GM20000 (cell line): ENCODE results near the gene EPB41L3.
"Not testable (repeated sequence)": the region's sequence is repeated elsewhere in the genome, so short reads cannot be mapped to it uniquely, and the experiment has no call there.

Experiments used
- DNase-seq: peaks from one replicate; pipeline ENCODE4 v3.0.0; 2012; ENCODE audit warnings: low spot score
- CTCF ChIP-seq: IDR thresholded peaks from 2 replicates; pipeline ENCODE4 v1.5.1; 2012; ENCODE audit warnings: mild to moderate bottlenecking, control low read depth; ENCODE audit errors: extremely low read depth, missing control alignments

Gene EPB41L3

GRCh38 chr18:5571666-5572065 lies 27.9 kb upstream of the EPB41L3 start:
- TF ChIP-seq CTCF: no peak
- no peak for DNase-seq

- not testable (repeated sequence) for DNase-seq
Measured at GRCh38 chr18:5570613-5571012, 26.8 kb upstream of the EPB41L3 start.

DNA sequence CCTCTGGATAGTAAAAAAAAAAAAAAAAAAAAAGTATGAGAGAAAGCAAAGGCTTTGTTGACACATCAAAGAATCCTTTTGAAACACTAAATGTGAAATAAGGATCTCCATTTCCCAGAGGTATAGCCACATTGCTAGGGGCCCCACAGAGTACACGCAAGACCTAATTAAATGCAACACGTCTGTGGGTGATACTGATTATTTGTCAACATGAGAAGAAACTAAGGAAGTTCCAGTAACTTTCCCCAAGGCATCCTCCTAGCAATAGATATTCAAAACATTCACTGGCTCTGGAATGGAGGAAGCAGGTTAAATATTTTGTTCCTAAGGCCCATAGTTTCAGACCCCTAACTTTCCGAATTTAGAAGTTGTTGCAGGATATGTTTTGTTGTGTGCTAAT lies 24.6 kb upstream of the EPB41L3 start:
- DNase-seq: no peak
- TF ChIP-seq CTCF: no peak

DNA sequence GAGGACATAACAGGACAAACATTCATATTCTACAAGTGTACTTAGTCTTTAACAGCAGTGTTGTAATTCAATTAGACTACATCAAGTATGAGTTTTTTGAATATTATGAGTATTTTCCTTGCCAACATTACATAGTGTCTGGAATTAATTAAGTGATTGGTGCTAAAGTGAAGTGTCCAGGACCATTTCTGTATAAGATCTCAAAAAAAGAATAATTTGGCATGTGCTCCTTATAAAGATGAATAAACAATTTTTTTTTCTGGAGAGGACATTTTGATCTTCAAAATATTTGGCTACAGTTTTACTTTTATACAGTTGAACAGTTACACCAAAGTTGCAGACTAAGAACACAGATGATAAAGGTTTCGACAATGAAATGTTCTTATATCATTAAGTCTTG lies 15.1 kb upstream of the EPB41L3 start:
- TF ChIP-seq CTCF: no peak
- no peak for DNase-seq

GRCh38 chr18:5556310-5556974 lies 12.6 kb upstream of the EPB41L3 start:
- no peak for DNase-seq
- no peak for TF ChIP-seq CTCF

- no peak for DNase-seq
Measured at GRCh38 chr18:5554629-5555028, 10.8 kb upstream of the EPB41L3 start.

GRCh38 chr18:5546660-5547059 lies 2.9 kb upstream of the EPB41L3 start:
- peak; percentile 25 for DNase-seq
- no peak for TF ChIP-seq CTCF

More at GRCh38 chr18:5554629-5555028, 10.8 kb upstream of the EPB41L3 start:
- TF ChIP-seq CTCF: no peak

DNA sequence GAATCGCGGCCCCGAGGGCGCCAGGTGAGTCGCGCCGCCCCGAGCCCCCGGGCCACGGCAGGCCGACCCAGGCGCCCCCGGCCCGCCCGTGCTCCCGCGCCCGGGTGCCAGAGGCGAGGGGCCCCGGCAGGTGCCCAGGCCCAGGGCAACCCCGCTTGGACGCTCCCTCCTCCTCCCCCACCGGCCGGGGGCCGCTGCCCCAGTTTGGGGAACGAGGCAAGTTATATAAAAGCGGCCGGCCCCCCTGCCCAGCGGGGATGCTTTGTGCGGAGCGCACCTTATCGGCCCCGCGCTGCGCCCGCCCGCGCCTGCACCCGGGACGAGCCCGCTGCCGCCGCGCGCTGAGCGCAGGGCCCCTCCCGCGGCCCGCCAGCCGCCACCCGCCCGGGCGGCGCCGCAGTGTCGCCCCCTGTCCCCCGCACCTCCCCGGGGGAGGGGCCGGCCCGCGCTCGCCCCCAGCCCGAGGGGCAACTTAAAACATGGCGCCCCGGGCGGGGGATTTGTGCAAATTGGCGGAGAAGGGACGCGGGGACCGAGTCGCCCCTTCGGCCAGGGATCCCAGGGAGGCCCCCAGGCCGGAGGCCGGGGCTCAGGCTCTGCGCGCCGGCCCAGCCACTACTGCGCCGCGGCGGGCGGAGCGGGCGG lies 639 bp downstream of the EPB41L3 start:
- DNase-seq: peak; percentile 31
- TF ChIP-seq CTCF: no peak
